GM23338 (cell line): Measurements from ENCODE around the gene RCVRN. TPM values are rescaled to one million over a fixed set of nuclear protein-coding genes. Genes with fewer than 3 reads are reported as not detected.

Experiments used
- ATAC-seq: fragments of 200-7000 bp; cut with Tn5 transposase; 3 replicates; pipeline ENCODE4 v1.9.1; 2020
- DNase-seq: peaks from one replicate; pipeline ENCODE4 v3.0.0-alpha.2; 2015; ENCODE audit warnings: low spot score
- H2AFZ ChIP-seq: fragments of 200-600 bp; sonication (generic); 2 replicates; pipeline ENCODE4 v1.8.0; 2016; ENCODE audit warnings: antibody characterized with exemption, mild to moderate bottlenecking, moderate library complexity
- H3F3A ChIP-seq: fragments of 200-600 bp; sonication (generic); replicated peaks from 2 replicates; pipeline ENCODE4 v1.8.0; 2017; ENCODE audit warnings: antibody characterized with exemption, mixed run types, low read depth
- H3K27ac ChIP-seq: fragments of 200-600 bp; sonication (generic); 2 replicates; pipeline ENCODE4 v1.6.1; 2016; ENCODE audit warnings: low read depth
- H3K27me3 ChIP-seq: fragments of 200-600 bp; sonication (generic); 2 replicates; pipeline ENCODE4 v1.8.0; 2016; ENCODE audit warnings: mild to moderate bottlenecking, mixed run types, moderate library complexity; ENCODE audit not compliant: insufficient read depth
- H3K36me3 ChIP-seq: fragments of 200-600 bp; sonication (generic); 2 replicates; pipeline ENCODE4 v1.8.0; 2016; ENCODE audit warnings: mild to moderate bottlenecking; ENCODE audit not compliant: insufficient read depth
- H3K4me1 ChIP-seq: fragments of 200-600 bp; sonication (generic); 2 replicates; pipeline ENCODE4 v1.8.0; 2016; ENCODE audit warnings: mild to moderate bottlenecking, moderate library complexity; ENCODE audit not compliant: insufficient read depth
- H3K4me2 ChIP-seq: fragments of 200-600 bp; sonication (generic); 2 replicates; pipeline ENCODE4 v1.7.1; 2017; ENCODE audit warnings: mixed run types
- H3K4me3 ChIP-seq: fragments of 200-600 bp; sonication (generic); 2 replicates; pipeline ENCODE4 v1.6.1; 2016; ENCODE audit warnings: mixed run types
- H3K79me2 ChIP-seq: fragments of 200-600 bp; sonication (generic); replicated peaks from 2 replicates; pipeline ENCODE4 v1.8.0; 2017; ENCODE audit warnings: mild to moderate bottlenecking; ENCODE audit not compliant: insufficient read depth
- H3K9me2 ChIP-seq: fragments of 200-600 bp; sonication (generic); 2 replicates; pipeline ENCODE4 v1.8.0; 2017; ENCODE audit not compliant: insufficient read depth
- H4K20me1 ChIP-seq: fragments of 200-600 bp; sonication (generic); replicated peaks from 2 replicates; pipeline ENCODE4 v1.8.0; 2017; ENCODE audit warnings: mild to moderate bottlenecking; ENCODE audit not compliant: insufficient read depth
- H3K27ac Mint-ChIP-seq: 2 replicates; pipeline ENCODE4 v1.8.0; 2020; ENCODE audit warnings: inconsistent platforms, mild to moderate bottlenecking, moderate library complexity, mixed read lengths
- H3K27me3 Mint-ChIP-seq: 3 replicates; pipeline ENCODE4 v1.8.0; 2022; ENCODE audit warnings: low read depth, mild to moderate bottlenecking, moderate library complexity, mixed read lengths, inconsistent platforms; ENCODE audit not compliant: insufficient read depth, poor library complexity
- H3K36me3 Mint-ChIP-seq: 3 replicates; pipeline ENCODE4 v1.8.0; 2021; ENCODE audit warnings: low read depth, mild to moderate bottlenecking, inconsistent platforms, moderate library complexity, mixed read lengths
- H3K4me1 Mint-ChIP-seq: 3 replicates; pipeline ENCODE4 v1.8.0; 2020; ENCODE audit warnings: mild to moderate bottlenecking, inconsistent platforms, mixed read lengths
- H3K4me3 Mint-ChIP-seq: 3 replicates; pipeline ENCODE4 v1.8.0; 2021; ENCODE audit warnings: moderate library complexity, mild to moderate bottlenecking, inconsistent platforms, mixed read lengths
- H3K9me3 Mint-ChIP-seq: 3 replicates; pipeline ENCODE4 v1.8.0; 2020; ENCODE audit warnings: moderate library complexity, mild to moderate bottlenecking, inconsistent platforms, mixed read lengths
- CREB1 ChIP-seq: fragments of 250-450 bp; sonication (Bioruptor Pico); IDR thresholded peaks from 2 replicates; pipeline ENCODE4 v1.5.0; 2020; ENCODE audit warnings: low read depth, mild to moderate bottlenecking, moderate library complexity
- EZH2 ChIP-seq: fragments of 200-600 bp; sonication (generic); IDR thresholded peaks from one replicate; pipeline ENCODE4 v1.8.0; 2017; ENCODE audit warnings: antibody characterized with exemption, mild to moderate bottlenecking, low read depth; ENCODE audit not compliant: unreplicated experiment
- JUNB ChIP-seq: IDR thresholded peaks from one replicate; pipeline ENCODE4 v1.6.1; 2016; ENCODE audit warnings: antibody characterized with exemption; ENCODE audit not compliant: unreplicated experiment
- NANOG ChIP-seq: IDR thresholded peaks from 2 replicates; pipeline ENCODE4 v1.6.1; 2016; ENCODE audit warnings: antibody characterized with exemption, borderline replicate concordance
- POLR2AphosphoS5 ChIP-seq: IDR thresholded peaks from 2 replicates; pipeline ENCODE4 v1.6.1; 2016; ENCODE audit warnings: antibody characterized with exemption, low read depth
- STAT1 ChIP-seq: IDR thresholded peaks from one replicate; pipeline ENCODE4 v1.6.1; 2016; ENCODE audit warnings: antibody characterized with exemption; ENCODE audit not compliant: unreplicated experiment
- ZNF331 ChIP-seq: fragments of 250-450 bp; sonication (Bioruptor Pico); IDR thresholded peaks from 2 replicates; pipeline ENCODE4 v1.5.0; 2020; ENCODE audit warnings: low read depth, mild to moderate bottlenecking, moderate library complexity
- ZNF462 ChIP-seq: fragments of 250-450 bp; sonication (Bioruptor Pico); IDR thresholded peaks from 2 replicates; pipeline ENCODE4 v1.5.0; 2020; ENCODE audit warnings: mild to moderate bottlenecking, moderate library complexity
- polyA plus RNA-seq: library from polyadenylated mRNA; unstranded; fragments of >200 nt; fragmentation: Nextera tagmentation; extraction: Ambion mirVana; gene quantifications from 2 replicates; pipeline ENCODE4 v1.2.1, GENCODE V29; 2016
- total RNA-seq: library from RNA; depleted of rRNA; stranded (reverse); fragments of >200 nt; shearing (Covaris generic); gene quantifications from 2 replicates; pipeline ENCODE4 v1.2.3, GENCODE V29; 2014
- TF ChIP-seq, protein P1 (sequence below): IDR thresholded peaks from one replicate; pipeline ENCODE4 v1.6.1; 2018; ENCODE audit warnings: antibody characterized with exemption; ENCODE audit not compliant: unreplicated experiment

RCVRN gene
- total and polyA plus RNA-seq, 2 experiments from 2014 or later = not detected

- no peak for ATAC-seq
Observed at GRCh38 chr17:9878356-9878755, 26.7 kb downstream of the RCVRN start.

More at GRCh38 chr17:9878356-9878755, 26.7 kb downstream of the RCVRN start:
- H3F3A ChIP-seq = no peaks in the 10 kb centered on the region
- no peaks in the 10 kb centered on the region; the same call in 1 of the 2 replicates for H3K36me3 ChIP-seq
- Mint-ChIP-seq H3K27me3 (no peaks in the 10 kb centered on the region), H3K9me3 (peaks cover 22% of the 10 kb centered on the region), H3K27ac (no peak overlapping the region), H3K4me1 (no peaks in the 10 kb centered on the region; the same call in 1 of the 3 replicates), H3K36me3 (peaks cover 4% of the 10 kb centered on the region; the same call in 1 of the 3 replicates), H3K4me3 (no peak overlapping the region)
- no peak overlapping the region for H3K27ac ChIP-seq
- H3K9me2 ChIP-seq = no peaks in the 10 kb centered on the region
- no peak for DNase-seq
- TF ChIP-seq NANOG = no peak
- TF ChIP-seq, protein P1, sequence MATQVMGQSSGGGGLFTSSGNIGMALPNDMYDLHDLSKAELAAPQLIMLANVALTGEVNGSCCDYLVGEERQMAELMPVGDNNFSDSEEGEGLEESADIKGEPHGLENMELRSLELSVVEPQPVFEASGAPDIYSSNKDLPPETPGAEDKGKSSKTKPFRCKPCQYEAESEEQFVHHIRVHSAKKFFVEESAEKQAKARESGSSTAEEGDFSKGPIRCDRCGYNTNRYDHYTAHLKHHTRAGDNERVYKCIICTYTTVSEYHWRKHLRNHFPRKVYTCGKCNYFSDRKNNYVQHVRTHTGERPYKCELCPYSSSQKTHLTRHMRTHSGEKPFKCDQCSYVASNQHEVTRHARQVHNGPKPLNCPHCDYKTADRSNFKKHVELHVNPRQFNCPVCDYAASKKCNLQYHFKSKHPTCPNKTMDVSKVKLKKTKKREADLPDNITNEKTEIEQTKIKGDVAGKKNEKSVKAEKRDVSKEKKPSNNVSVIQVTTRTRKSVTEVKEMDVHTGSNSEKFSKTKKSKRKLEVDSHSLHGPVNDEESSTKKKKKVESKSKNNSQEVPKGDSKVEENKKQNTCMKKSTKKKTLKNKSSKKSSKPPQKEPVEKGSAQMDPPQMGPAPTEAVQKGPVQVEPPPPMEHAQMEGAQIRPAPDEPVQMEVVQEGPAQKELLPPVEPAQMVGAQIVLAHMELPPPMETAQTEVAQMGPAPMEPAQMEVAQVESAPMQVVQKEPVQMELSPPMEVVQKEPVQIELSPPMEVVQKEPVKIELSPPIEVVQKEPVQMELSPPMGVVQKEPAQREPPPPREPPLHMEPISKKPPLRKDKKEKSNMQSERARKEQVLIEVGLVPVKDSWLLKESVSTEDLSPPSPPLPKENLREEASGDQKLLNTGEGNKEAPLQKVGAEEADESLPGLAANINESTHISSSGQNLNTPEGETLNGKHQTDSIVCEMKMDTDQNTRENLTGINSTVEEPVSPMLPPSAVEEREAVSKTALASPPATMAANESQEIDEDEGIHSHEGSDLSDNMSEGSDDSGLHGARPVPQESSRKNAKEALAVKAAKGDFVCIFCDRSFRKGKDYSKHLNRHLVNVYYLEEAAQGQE = no peak
- no peak for TF ChIP-seq ZNF331 (CRISPR knock-in tag)
- no peak for TF ChIP-seq ZNF462
- no peak for TF ChIP-seq STAT1
- TF ChIP-seq JUNB = no peak
- no peak for TF ChIP-seq CREB1 (CRISPR knock-in tag)
- no peak for TF ChIP-seq EZH2
- no peak for TF ChIP-seq POLR2AphosphoS5
- no peaks in the 10 kb centered on the region for H4K20me1 ChIP-seq
- peak overlapping the region; percentile 80; the same call in 1 of the 2 replicates for H2AFZ ChIP-seq
- H3K4me2 ChIP-seq = no peak overlapping the region
- no peak overlapping the region for H3K4me3 ChIP-seq
- no peaks in the 10 kb centered on the region for H3K4me1 ChIP-seq
- H3K27me3 ChIP-seq = no peaks in the 10 kb centered on the region
- no peaks in the 10 kb centered on the region for H3K79me2 ChIP-seq
